HUES64 (cell line): ENCODE data around the gene AP5Z1.
A peak's percentile ranks its signal among the peaks of the same experiment; 100 is the strongest.

Experiments used
- H3K27ac ChIP-seq: 2 replicates; pipeline ENCODE4 v1.7.0; 2013; ENCODE audit warnings: low read depth, low read length, inconsistent platforms
- H3K27me3 ChIP-seq: 2 replicates; pipeline ENCODE4 v1.6.1; 2013; ENCODE audit warnings: mild to moderate bottlenecking, low read length; ENCODE audit not compliant: insufficient read depth
- H3K36me3 ChIP-seq: 2 replicates; pipeline ENCODE4 v1.6.1; 2013; ENCODE audit warnings: mild to moderate bottlenecking, low read length; ENCODE audit not compliant: insufficient read depth
- H3K4me1 ChIP-seq: 2 replicates; pipeline ENCODE4 v1.6.1; 2013; ENCODE audit warnings: mild to moderate bottlenecking, low read length, moderate library complexity; ENCODE audit not compliant: insufficient read depth
- H3K4me3 ChIP-seq: 2 replicates; pipeline ENCODE4 v1.5.1; 2013; ENCODE audit warnings: mild to moderate bottlenecking, low read length, moderate library complexity
- H3K9ac ChIP-seq: 2 replicates; pipeline ENCODE4 v1.6.1; 2013; ENCODE audit warnings: mild to moderate bottlenecking, low read depth, low read length
- H3K9me3 ChIP-seq: 2 replicates; pipeline ENCODE4 v1.6.1; 2013; ENCODE audit warnings: low read depth, low read length; ENCODE audit not compliant: insufficient read depth
- WGBS: fragments of 150-250, 120-280 bp; methylation state at CpG from one replicate; pipeline ENCODE4 v1.1.7; 2013; ENCODE audit warnings: missing lambda C conversion rate; 5-methylcytosine and 5-hydroxymethylcytosine counted together

The AP5Z1 gene

DNA sequence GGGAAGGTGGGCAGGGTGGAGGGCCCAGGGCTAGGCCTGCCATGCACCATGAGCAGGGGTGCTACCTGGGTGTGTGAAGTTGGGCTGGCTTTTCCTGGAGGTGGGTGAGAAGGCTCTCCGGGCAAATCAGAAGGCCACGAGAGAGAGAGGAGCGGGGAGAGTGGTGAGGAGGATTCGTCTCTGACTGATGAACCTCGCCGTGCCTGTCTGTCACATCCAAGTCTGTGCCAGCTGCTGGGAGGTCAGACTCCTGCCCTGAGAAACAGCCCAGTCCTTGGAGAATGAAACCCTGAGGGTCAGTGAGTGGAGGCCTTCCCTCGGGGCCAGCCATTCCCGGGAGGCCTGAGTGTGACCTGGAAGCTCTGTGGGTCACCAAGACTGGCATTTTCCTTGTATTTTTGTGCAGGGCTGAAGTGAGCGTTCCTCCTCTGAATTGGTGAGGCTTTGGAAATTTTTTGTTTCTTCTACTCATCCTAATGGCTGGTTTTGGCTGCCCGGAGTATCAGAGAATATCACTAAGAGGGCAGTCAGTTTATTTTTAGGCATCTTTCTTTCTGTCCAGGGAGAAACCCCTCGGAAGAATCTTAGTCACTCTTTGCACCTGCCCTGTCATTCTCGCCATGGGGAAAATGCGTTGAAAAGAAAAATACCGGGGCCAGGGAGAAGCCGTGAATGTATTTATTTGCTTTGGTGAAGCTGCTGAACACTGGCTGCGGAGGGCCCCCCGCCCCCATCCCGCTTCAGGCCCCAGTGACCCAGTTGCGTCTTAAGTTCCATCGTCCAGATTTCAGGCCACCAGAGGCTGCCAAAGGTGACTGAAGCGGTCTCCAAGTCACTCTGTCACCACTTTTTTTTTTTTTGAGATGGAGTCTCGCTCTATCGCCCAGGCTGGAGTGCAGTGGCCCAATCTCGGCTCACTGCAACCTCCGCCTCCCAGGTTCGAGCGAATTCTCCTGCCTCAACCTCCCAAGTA, 6.5 kb upstream of the AP5Z1 start:
- no peak overlapping the region for H3K27ac ChIP-seq
- H3K9ac ChIP-seq: no peak overlapping the region
- no peaks in the 10 kb centered on the region for H3K4me1 ChIP-seq
- WGBS: 94% methylated on average over 27 of the region's 27 CpGs
- H3K4me3 ChIP-seq: no peak overlapping the region
- H3K9me3 ChIP-seq: no peaks in the 10 kb centered on the region
- H3K36me3 ChIP-seq: no peaks in the 10 kb centered on the region; the same call in 1 of the 2 replicates
- no peaks in the 10 kb centered on the region for H3K27me3 ChIP-seq

DNA sequence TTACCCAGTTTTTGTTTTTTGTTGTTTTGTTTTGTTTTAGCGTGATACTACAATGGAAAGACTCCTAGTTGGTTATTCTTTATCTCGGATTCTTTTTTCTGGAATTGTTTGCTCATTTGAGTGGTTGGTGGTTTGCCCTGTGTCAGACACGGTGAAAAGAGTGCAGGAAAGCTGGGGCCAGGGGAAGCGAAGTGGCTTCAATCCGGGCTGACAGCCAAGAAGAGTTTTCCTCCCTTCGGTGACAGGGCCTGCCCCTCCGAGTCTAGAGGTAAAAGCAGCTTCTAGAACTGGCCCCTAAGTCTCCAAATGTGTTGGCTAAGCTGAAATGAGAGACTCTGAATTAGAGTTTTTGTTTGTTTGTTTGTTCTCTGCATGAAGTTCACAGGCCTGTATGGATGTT, 5.7 kb upstream of the AP5Z1 start:
- Histone ChIP-seq H3K9me3 (no peaks in the 10 kb centered on the region), H3K27me3 (no peaks in the 10 kb centered on the region), H3K4me3 (no peak overlapping the region), H3K4me1 (0 out of 2 replicates have a peak, but pooled peaks cover 4% of the 10 kb centered on the region), H3K9ac (no peak overlapping the region), H3K27ac (no peak overlapping the region), H3K36me3 (no peaks in the 10 kb centered on the region)
- 96% methylated on average over 7 of the region's 7 CpGs for WGBS

- Histone ChIP-seq H3K36me3 (no peaks in the 10 kb centered on the region), H3K4me3 (no peak overlapping the region), H3K27ac (no peak overlapping the region), H3K9me3 (no peaks in the 10 kb centered on the region), H3K9ac (no peak overlapping the region), H3K4me1 (0 out of 2 replicates have a peak, but pooled peaks cover 4% of the 10 kb centered on the region), H3K27me3 (no peaks in the 10 kb centered on the region)
- 95% methylated on average over 8 of the region's 9 CpGs for WGBS
Measured at GRCh38 chr7:4770886-4771285, 4.5 kb upstream of the AP5Z1 start.

DNA sequence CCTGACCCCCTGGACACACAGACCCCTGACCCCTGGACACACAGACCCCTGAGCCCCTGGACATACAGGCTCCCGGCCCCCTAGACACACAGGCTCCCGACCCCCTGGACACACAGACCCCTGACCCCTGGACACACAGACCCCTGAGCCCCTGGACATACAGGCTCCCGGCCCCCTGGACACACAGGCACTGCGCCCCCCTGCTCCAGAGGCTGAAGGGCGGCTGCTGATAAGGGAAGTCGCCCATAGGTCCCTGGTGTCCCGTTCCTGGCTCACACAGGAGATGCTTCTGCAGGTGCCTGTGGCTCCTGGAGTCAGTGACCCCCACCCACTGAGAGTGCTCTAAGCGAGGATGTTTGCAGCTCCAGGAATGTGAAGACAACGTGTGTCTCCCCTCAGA, 3.7 kb upstream of the AP5Z1 start:
- Histone ChIP-seq H3K27me3 (no peaks in the 10 kb centered on the region), H3K4me3 (no peak overlapping the region), H3K4me1 (peaks cover 4% of the 10 kb centered on the region; the same call in 1 of the 2 replicates), H3K9ac (no peak overlapping the region), H3K27ac (no peak overlapping the region), H3K9me3 (no peaks in the 10 kb centered on the region), H3K36me3 (no peaks in the 10 kb centered on the region)
- whole genome bisulfite sequencing: 93% methylated on average over 9 of the region's 9 CpGs

DNA sequence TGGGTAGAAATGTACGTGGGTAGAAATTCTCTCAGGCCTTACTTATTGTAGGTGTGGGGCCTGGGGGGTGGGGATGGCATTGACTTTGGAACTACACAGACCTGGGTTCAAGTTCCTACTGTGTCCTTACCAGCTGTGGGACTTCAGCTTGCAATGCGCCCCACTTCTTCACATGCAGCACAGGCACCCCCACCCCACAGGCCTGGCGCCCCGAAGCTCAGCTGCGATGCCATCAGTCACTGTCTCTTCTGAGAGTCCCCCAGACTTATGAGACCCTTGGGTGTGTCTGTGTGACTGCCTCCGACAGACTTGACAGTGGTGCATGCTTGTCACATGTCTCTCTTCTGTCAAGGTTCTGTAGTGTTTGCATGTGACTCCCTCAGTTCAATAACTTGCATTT, 3.1 kb upstream of the AP5Z1 start:
- Histone ChIP-seq H3K4me1 (peaks cover 4% of the 10 kb centered on the region; the same call in 1 of the 2 replicates), H3K36me3 (no peaks in the 10 kb centered on the region; the same call in 1 of the 2 replicates), H3K4me3 (no peak overlapping the region), H3K27ac (no peak overlapping the region), H3K9ac (no peak overlapping the region), H3K27me3 (no peaks in the 10 kb centered on the region), H3K9me3 (no peaks in the 10 kb centered on the region)
- WGBS: 93% methylated on average over 6 of the region's 6 CpGs

DNA sequence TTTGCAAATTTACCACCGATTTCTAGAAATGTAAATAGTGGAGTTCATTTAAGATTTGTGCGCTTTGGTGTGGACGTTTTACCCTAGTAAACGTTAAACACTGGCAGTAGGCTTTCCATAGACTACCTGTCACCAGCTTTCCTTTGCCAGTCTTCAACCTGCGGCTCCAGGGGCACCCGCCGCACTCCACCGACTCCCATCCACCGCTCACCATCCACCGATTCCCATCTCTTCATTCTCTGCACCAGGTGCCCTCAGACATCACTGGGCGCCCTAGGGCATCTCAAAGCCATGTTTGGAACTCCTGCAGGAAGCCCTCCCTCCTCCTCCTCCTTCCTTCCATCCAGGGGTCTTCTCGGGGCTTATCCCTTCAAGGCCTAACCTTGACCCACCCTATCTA, 1.4 kb upstream of the AP5Z1 start:
- WGBS: 91% methylated on average over 12 of the region's 12 CpGs
- H3K27me3 ChIP-seq: no peaks in the 10 kb centered on the region
- no peaks in the 10 kb centered on the region for H3K9me3 ChIP-seq
- H3K4me1 ChIP-seq: peaks cover 4% of the 10 kb centered on the region; the same call in 1 of the 2 replicates
- H3K27ac ChIP-seq: no peak overlapping the region
- H3K9ac ChIP-seq: no peak overlapping the region
- H3K4me3 ChIP-seq: 0 out of 2 replicates have a peak overlapping the region, but pooled peaks have one; percentile 97
- no peaks in the 10 kb centered on the region; the same call in 1 of the 2 replicates for H3K36me3 ChIP-seq

GRCh38 chr7:4774658-4775249, 669 bp upstream of the AP5Z1 start:
- Histone ChIP-seq H3K4me1 (peaks cover 4% of the 10 kb centered on the region; the same call in 1 of the 2 replicates), H3K9me3 (no peaks in the 10 kb centered on the region), H3K9ac (peak overlapping the region; percentile 92), H3K36me3 (no peaks in the 10 kb centered on the region; the same call in 1 of the 2 replicates), H3K27ac (peak overlapping the region; percentile 88), H3K4me3 (peak overlapping the region; percentile 97), H3K27me3 (no peaks in the 10 kb centered on the region)
- WGBS: 26% methylated on average over 24 of the region's 24 CpGs

DNA sequence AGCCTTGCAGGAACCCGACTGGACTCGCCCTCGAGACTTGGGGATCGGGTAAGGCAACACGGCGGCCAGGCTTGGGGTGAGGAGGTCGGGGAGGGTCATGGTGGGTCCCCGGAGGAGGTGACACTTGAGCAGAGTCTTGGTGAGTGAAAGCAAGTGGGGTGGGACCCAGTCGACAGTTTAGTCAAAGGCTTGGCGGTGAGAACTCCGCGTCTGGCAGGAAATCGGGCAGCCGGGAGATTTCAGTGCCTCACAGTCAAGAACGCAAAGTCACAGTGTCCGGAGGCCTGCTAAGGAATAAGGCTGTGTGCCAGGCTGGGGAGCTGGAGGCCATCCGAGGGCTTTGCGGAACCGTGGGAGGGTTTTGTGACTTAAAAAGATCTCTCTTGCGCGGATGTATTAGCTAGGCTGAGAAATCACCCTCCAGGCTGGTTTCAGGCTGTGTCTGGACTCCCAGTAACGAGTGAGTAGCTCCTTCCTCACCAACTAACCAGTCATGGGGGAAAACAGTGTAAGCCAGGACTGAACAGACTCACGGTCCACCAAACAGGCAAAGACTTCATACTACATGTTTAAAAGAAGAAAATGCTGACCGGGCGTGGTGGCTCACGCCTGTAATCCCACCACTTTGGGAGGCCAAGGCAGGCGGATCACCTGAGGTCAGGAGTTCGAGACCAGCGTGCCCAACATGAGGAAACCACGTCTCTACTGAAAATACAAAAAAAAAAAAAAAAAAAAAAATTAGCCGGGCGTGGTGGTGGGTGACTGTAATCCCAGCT, 613 bp downstream of the AP5Z1 start:
- Histone ChIP-seq H3K9ac (peak overlapping the region; percentile 92), H3K27me3 (no peaks in the 10 kb centered on the region), H3K9me3 (no peaks in the 10 kb centered on the region), H3K36me3 (peaks cover 4% of the 10 kb centered on the region), H3K27ac (peak overlapping the region; percentile 52), H3K4me3 (peak overlapping the region; percentile 97), H3K4me1 (peaks cover 4% of the 10 kb centered on the region; the same call in 1 of the 2 replicates)
- 27% methylated on average over 31 of the region's 32 CpGs for WGBS

- peaks cover 4% of the 10 kb centered on the region; the same call in 1 of the 2 replicates for H3K4me1 ChIP-seq
- H3K27ac ChIP-seq: no peak overlapping the region
- peaks cover 21% of the 10 kb centered on the region for H3K36me3 ChIP-seq
- no peak overlapping the region for H3K4me3 ChIP-seq
- H3K27me3 ChIP-seq: no peaks in the 10 kb centered on the region
- WGBS: no CpG with 5 or more reads among the region's 5 CpGs
- H3K9ac ChIP-seq: no peak overlapping the region
- no peaks in the 10 kb centered on the region for H3K9me3 ChIP-seq
Measured at GRCh38 chr7:4779118-4779517, 3.7 kb downstream of the AP5Z1 start.

- Histone ChIP-seq H3K4me3 (no peak overlapping the region), H3K36me3 (peaks cover 39% of the 10 kb centered on the region), H3K4me1 (no peaks in the 10 kb centered on the region), H3K27me3 (no peaks in the 10 kb centered on the region), H3K9ac (no peak overlapping the region), H3K9me3 (no peaks in the 10 kb centered on the region), H3K27ac (no peak overlapping the region)
- 97% methylated on average over 27 of the region's 27 CpGs for WGBS
Measured at GRCh38 chr7:4781366-4782069, 6.1 kb downstream of the AP5Z1 start.
